HEK293 (cell line): ENCODE results near the gene RTTN.

Source experiments
- PRDM1 ChIP-seq: fragments of 450-650 bp; formaldehyde crosslinking; IDR thresholded peaks from 2 replicates; pipeline ENCODE4; 2016; ENCODE audit warnings: missing biosample characterization, missing genetic modification characterization
- ZNF138 ChIP-seq: fragments of 450-650 bp; formaldehyde crosslinking; IDR thresholded peaks from 2 replicates; pipeline ENCODE4 v1.5.1; 2016; ENCODE audit warnings: missing biosample characterization, missing genetic modification characterization, borderline replicate concordance
- ZNF175 ChIP-seq: fragments of 450-650 bp; formaldehyde crosslinking; IDR thresholded peaks from 2 replicates; pipeline ENCODE4 v1.5.1; 2016; ENCODE audit warnings: missing biosample characterization, missing genetic modification characterization

- TF ChIP-seq ZNF138 (tag by site-specific recombination): no peak
- TF ChIP-seq ZNF175 (tag by site-specific recombination): no peak
- TF ChIP-seq PRDM1 (tag by site-specific recombination): no peak
Measured at GRCh38 chr18:70181725-70182124, 23.8 kb downstream of the RTTN start.
